Fibroblast of mammary gland (primary cell): Measurements from ENCODE around the gene TRANK1.

Source experiments
- DNase-seq: peaks from one replicate; pipeline ENCODE4 v3.0.0-alpha.2; 2010; ENCODE audit warnings: low read depth
- H3K4me3 ChIP-seq: 2 replicates; pipeline ENCODE4 v1.5.1; 2011; ENCODE audit warnings: low read depth, mild to moderate bottlenecking, low read length, moderate library complexity; ENCODE audit not compliant: control insufficient read depth
- TF ChIP-seq, protein P1 (sequence below): conservative IDR thresholded peaks from 2 replicates; pipeline ENCODE4 v1.5.1; 2011; ENCODE audit warnings: low read depth, low read length, inconsistent platforms; ENCODE audit not compliant: control insufficient read depth, insufficient read depth

TRANK1 gene

DNA sequence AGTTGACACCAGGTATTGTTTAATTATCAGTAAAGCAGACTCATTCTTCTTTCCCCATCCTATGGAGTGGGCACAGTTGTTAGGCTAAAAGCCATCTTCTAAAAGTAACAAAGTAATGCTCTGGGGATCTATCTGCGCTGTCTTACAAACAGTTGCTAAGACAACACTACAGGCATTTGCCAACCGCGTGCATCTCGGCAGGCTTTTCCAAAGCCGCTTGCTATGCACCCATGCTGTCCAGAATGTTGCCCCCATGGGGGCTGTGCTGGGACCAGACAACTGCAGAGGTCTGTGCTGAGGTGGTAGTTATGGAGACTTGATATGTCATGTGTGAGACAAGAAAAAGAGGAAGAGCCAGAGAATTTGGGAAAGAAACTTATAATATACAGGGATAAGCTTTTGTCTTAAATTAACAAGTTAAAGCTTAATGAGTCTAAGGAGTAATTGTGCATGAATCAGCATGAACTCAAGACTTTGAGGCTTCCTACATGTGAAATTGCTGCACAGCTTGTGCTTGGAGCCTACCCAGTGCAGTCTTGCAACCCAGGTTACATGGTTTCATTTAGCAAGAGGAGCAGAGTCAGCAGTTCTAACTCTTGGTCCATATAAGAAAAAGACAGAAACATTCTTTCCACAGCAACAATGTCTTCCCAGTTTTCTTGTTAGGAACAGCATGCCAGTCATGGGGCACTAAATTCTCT lies 141.6 kb downstream of the TRANK1 start:
- DNase-seq, result no peak
- TF ChIP-seq, protein P1, sequence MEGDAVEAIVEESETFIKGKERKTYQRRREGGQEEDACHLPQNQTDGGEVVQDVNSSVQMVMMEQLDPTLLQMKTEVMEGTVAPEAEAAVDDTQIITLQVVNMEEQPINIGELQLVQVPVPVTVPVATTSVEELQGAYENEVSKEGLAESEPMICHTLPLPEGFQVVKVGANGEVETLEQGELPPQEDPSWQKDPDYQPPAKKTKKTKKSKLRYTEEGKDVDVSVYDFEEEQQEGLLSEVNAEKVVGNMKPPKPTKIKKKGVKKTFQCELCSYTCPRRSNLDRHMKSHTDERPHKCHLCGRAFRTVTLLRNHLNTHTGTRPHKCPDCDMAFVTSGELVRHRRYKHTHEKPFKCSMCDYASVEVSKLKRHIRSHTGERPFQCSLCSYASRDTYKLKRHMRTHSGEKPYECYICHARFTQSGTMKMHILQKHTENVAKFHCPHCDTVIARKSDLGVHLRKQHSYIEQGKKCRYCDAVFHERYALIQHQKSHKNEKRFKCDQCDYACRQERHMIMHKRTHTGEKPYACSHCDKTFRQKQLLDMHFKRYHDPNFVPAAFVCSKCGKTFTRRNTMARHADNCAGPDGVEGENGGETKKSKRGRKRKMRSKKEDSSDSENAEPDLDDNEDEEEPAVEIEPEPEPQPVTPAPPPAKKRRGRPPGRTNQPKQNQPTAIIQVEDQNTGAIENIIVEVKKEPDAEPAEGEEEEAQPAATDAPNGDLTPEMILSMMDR, result no peak
- H3K4me3 ChIP-seq, result no peak overlapping the region

DNA sequence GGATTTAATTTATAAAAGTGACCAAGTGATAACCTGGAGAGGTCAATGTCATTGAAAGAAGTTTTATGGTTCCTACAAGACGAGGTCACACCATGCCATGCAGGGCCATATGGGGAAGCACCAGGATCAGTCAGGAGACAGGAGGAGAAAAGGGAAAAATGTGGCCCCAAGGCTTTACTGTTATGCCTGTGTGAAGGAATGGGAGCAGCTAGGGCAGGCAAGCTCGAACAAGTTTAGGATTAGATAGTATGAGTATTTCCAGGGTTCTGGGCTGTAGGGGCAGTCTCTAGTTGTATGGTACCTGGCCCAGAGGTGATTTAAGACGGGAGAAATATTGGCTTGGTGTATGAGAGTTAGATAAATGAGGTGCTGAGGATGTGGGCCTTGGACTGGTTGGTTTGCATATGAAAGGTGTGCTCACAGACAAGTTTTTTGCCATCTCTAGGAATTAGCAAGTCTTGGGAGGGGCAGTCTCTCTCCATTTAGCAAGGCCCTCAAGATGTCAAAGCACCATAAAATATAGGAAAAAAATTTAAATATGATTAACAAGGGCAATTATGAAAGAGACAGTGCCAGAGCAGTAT lies 144.2 kb downstream of the TRANK1 start:
- no peak overlapping the region for H3K4me3 ChIP-seq
- DNase-seq, result no peak
- TF ChIP-seq, protein P1, result no peak

DNA sequence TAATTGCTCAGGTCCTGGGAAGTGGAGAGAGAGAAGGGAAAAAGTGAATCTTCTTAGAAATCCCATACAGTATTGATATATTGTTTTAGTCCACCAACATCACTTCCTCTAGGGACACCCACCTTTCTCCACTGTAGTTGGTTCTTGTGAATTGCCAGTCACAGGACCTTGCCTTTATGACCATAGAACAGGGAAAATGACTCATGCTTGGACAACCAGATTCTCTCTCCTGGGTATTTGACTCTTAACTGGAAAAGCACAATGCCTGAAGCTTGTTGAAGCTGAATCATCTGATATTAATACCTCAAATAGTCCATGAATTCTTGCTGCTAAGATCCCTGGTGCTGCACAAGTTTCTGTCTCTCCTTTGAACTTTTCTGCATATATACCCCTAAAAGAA lies 148.0 kb downstream of the TRANK1 start:
- peak; percentile 68 for DNase-seq
- TF ChIP-seq, protein P1, result no peak
- H3K4me3 ChIP-seq, result no peak overlapping the region

DNA sequence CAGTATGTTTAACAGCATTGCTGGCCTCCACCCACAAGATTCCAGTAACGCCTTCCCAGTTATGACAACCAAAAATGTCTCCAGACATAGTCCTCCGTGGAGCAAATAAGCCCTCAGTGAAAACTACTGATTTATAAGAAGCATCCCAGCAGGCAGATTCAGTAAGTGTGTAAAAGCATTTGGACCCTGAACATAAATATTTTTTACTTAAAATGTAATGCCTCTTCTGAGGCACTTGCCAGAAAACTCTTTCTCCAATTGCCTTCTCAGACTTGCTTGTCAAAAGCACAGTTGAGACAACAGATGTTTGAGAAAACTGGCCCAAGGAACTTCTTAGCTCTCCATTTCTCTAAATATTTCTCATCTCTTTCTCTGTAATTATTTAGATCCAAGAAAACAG lies 148.7 kb downstream of the TRANK1 start:
- TF ChIP-seq, protein P1, result no peak
- no peak for DNase-seq
- no peak overlapping the region for H3K4me3 ChIP-seq

DNA sequence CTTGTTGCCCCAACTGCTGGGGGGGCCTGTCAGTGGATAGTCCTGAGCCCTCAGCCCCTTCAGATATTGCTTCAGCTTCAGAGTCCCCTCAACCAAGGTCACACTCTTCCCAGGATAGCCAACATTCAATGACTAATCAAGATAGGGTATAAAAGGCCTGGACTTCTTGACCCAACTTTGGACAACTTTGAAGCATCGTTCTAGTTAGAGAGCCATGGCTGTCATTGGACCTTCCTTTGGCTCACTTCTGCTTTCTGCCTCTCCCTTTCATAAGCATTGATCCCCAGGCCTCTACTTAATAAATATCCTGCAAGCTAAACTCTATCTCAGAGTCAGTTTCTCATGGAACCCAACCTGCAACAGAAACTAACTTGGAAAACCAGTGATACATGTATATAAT lies 149.2 kb downstream of the TRANK1 start:
- H3K4me3 ChIP-seq, result no peak overlapping the region
- TF ChIP-seq, protein P1, result no peak
- no peak for DNase-seq

DNA sequence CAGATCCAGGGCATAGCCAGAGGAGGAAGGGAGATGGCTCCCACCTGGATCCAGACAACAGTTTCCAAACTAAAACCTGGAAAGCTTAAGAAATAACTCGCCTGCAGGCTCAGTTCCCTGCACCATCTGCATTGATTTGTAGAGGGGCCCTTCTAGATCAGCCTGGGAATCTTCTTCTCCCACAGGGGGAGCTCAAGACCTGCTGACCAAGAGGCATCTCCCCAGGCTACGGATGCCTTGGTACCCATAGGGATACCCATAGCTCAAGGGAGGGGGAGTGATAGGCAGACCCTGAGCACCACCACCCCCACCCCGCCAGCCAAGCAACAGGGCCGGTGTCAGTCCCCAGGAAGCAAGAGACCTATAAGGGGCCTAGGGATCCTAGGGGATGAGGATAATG lies 152.5 kb downstream of the TRANK1 start:
- TF ChIP-seq, protein P1, result peak; percentile 48
- peak; percentile 24 for DNase-seq
- no peak overlapping the region for H3K4me3 ChIP-seq

DNA sequence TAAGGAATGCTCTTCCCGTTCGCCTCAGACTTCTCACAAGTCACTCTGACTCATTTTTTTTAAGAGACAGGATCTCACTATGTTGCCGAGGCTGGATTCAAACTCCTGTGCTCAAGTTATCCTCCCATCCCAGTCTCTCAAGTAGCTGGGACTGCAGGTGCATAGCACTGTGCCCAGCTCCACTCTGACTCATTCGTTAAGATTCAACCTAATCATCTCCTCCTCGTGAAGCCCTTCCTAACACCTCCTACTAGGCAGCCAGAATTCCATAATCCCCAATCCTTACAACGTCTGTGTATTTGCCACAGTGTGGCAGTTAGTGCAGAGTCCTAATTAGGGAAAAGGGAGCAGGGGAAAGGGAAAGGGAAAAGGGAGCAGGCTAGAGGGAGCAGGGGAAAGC lies 154.1 kb downstream of the TRANK1 start:
- H3K4me3 ChIP-seq, result no peak overlapping the region
- TF ChIP-seq, protein P1, result no peak
- DNase-seq, result no peak
